ENCODE results near the gene TSPAN10. TPM values are rescaled to one million over a fixed set of nuclear protein-coding genes. Genes with fewer than 3 reads are reported as not detected.

The TSPAN10 gene
- total and polyA plus RNA-seq, 4 donors, result 0.17 to 0.84 (median 0.29) TPM

GRCh38 chr17:81691608-81692007, 54.6 kb downstream of the TSPAN10 start:
- Histone ChIP-seq H3K36me3 (ENCODE audit: control insufficient read depth in 4 of 4, insufficient read depth in 3 of 4, low read depth in 1 of 4, low read length in 3 of 4) (peaks cover 19 to 98% (median 24%) of the 10 kb centered on the region in 4 donors), H3K27me3 (ENCODE audit: control insufficient read depth in 4 of 4, insufficient read depth in 4 of 4, low read length in 3 of 4) (no peaks in the 10 kb centered on the region), H3K9ac (ENCODE audit: low read depth in 1 of 2, low read length in 2 of 2) (no peak overlapping the region), H3K4me1 (ENCODE audit: control insufficient read depth in 4 of 4, insufficient read depth in 4 of 4, low read length in 3 of 4) (no peaks in the 10 kb centered on the region), H3K27ac (ENCODE audit: low read depth in 1 of 2, low read length in 2 of 2) (no peak overlapping the region), H3K4me3 (ENCODE audit: low read depth in 1 of 3, low read length in 3 of 3) (no peak overlapping the region), H3K9me3 (ENCODE audit: control insufficient read depth in 4 of 4, low read length in 3 of 4) (no peaks in the 10 kb centered on the region)
- WGBS, result 96% methylated on average over 20 of the region's 20 CpGs
- DNase-seq (ENCODE audit: low spot score), result no peak
- TF ChIP-seq, protein P1, sequence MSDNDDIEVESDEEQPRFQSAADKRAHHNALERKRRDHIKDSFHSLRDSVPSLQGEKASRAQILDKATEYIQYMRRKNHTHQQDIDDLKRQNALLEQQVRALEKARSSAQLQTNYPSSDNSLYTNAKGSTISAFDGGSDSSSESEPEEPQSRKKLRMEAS (IDR thresholded peaks at IDR 0.05), result no peak
- TF ChIP-seq ZBTB33 (IDR thresholded peaks at IDR 0.05), result no peak
- TF ChIP-seq, protein P2, sequence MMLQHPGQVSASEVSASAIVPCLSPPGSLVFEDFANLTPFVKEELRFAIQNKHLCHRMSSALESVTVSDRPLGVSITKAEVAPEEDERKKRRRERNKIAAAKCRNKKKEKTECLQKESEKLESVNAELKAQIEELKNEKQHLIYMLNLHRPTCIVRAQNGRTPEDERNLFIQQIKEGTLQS (IDR thresholded peaks at IDR 0.05), result no peak
- no peak for TF ChIP-seq YY1 (IDR thresholded peaks at IDR 0.05)
- no peak for TF ChIP-seq HNF4G (IDR thresholded peaks at IDR 0.05)
- TF ChIP-seq TAF1 (conservative IDR thresholded peaks at IDR 0.05), result no peak
- no peak for TF ChIP-seq SP1 (IDR thresholded peaks at IDR 0.05)
- TF ChIP-seq REST (IDR thresholded peaks at IDR 0.05), result no peak
- no peak for TF ChIP-seq FOXA2 (IDR thresholded peaks at IDR 0.05)
- TF ChIP-seq FOXA1 (IDR thresholded peaks at IDR 0.05), result no peak
- TF ChIP-seq GABPA (IDR thresholded peaks at IDR 0.05 in 1 of 2, conservative IDR thresholded peaks at IDR 0.05 in 1 of 2), result no peak
- TF ChIP-seq RXRA (IDR thresholded peaks at IDR 0.05), result no peak
- no peak for TF ChIP-seq NR2F2 (IDR thresholded peaks at IDR 0.05)
- no peak for TF ChIP-seq HNF4A (conservative IDR thresholded peaks at IDR 0.05)
- TF ChIP-seq JUND (IDR thresholded peaks at IDR 0.05), result no peak
- no peak for TF ChIP-seq RAD21 (IDR thresholded peaks at IDR 0.05)
- no peak for TF ChIP-seq CTCF (IDR thresholded peaks at IDR 0.05; ENCODE audit: low read depth, low read length, missing input control)
- no peak for TF ChIP-seq EGR1 (IDR thresholded peaks at IDR 0.05; ENCODE audit: low read depth in 2 of 2)

Measured in liver (tissue), 9 donors.